ENCODE data around the gene MCM7.

The MCM7 gene

GRCh38 chr7:100122067-100122466, 20.9 kb upstream of the MCM7 start:
- DNase-seq: no peak

GRCh38 chr7:100120733-100121036, 19.5 kb upstream of the MCM7 start:
- no peak for DNase-seq

- DNase-seq: peak; percentile 80
These were observed 19.0 kb upstream of the MCM7 start for GRCh38 chr7:100119970-100120732.

GRCh38 chr7:100119072-100119969, 18.1 kb upstream of the MCM7 start, which contains the start of the genes CNPY4 and TAF6:
Gene CNPY4 (plus strand): TSS chr7:100119634. CDS start chr7:100119745, 111 bp downstream.
Gene TAF6 (minus strand): TSS chr7:100119358. CDS start chr7:100114209, 5,149 bp downstream.
- peak; percentile 96 for DNase-seq

- DNase-seq: no peak
These were observed 17.3 kb upstream of the MCM7 start for GRCh38 chr7:100118388-100119071.

- DNase-seq: no peak
These were observed 13.8 kb upstream of the MCM7 start for GRCh38 chr7:100115026-100115425.

GRCh38 chr7:100111914-100112313, 10.7 kb upstream of the MCM7 start:
- no peak for DNase-seq

GRCh38 chr7:100111156-100111555, 10.0 kb upstream of the MCM7 start:
- DNase-seq: no peak

- DNase-seq: no peak
These were observed 8.4 kb upstream of the MCM7 start for GRCh38 chr7:100109521-100110163.

GRCh38 chr7:100107890-100108289, 6.7 kb upstream of the MCM7 start:
- DNase-seq: no peak

- DNase-seq: no peak
These were observed 6.0 kb upstream of the MCM7 start for GRCh38 chr7:100107125-100107737.

- DNase-seq: no peak
These were observed 5.4 kb upstream of the MCM7 start for GRCh38 chr7:100106633-100107032.

GRCh38 chr7:100105534-100105933, 4.3 kb upstream of the MCM7 start:
- no peak for DNase-seq

- no peak for DNase-seq
These were observed 2.0 kb upstream of the MCM7 start for GRCh38 chr7:100102950-100103840.

- peak; percentile 88 for DNase-seq
These were observed 679 bp downstream of the MCM7 start for GRCh38 chr7:100100420-100101015.

GRCh38 chr7:100099452-100099851, 1.7 kb downstream of the MCM7 start:
- DNase-seq: no peak

GRCh38 chr7:100098913-100099312, 2.3 kb downstream of the MCM7 start:
- no peak for DNase-seq

GRCh38 chr7:100095704-100096103, 5.5 kb downstream of the MCM7 start:
- no peak for DNase-seq

- no peak for DNase-seq
These were observed 5.9 kb downstream of the MCM7 start for GRCh38 chr7:100095289-100095688.

GRCh38 chr7:100093925-100094486, 7.2 kb downstream of the MCM7 start:
- DNase-seq: no peak

GRCh38 chr7:100093498-100093897, 7.7 kb downstream of the MCM7 start:
- no peak for DNase-seq
